Measurements from ENCODE around the gene ARHGAP28. TPM values are rescaled to one million over a fixed set of nuclear protein-coding genes. Genes with fewer than 3 reads are reported as not detected.

Gene ARHGAP28
- total RNA-seq, 1 experiment from 2014 or later, result 1.9 TPM

GRCh38 chr18:6763524-6763923 is 34.0 kb downstream of the ARHGAP28 start:
- Histone ChIP-seq H3K9me3 (replicated peaks) (no peaks in the 10 kb centered on the region), H3K4me1 (replicated peaks) (no peaks in the 10 kb centered on the region), H3K27ac (no peak overlapping the region), H3K36me3 (no peaks in the 10 kb centered on the region), H3K27me3 (replicated peaks) (no peaks in the 10 kb centered on the region), H3K4me3 (no peak overlapping the region)
- DNase-seq (ENCODE audit: low read depth in 1 of 2, low spot score in 2 of 2), result no peak

- Histone ChIP-seq H3K9me3 (replicated peaks) (no peaks in the 10 kb centered on the region), H3K27ac (no peak overlapping the region), H3K4me3 (no peak overlapping the region), H3K4me1 (replicated peaks) (no peaks in the 10 kb centered on the region), H3K36me3 (no peaks in the 10 kb centered on the region), H3K27me3 (replicated peaks) (no peaks in the 10 kb centered on the region)
- DNase-seq (ENCODE audit: low read depth in 1 of 2, low spot score in 2 of 2), result no peak
These were observed 34.9 kb downstream of the ARHGAP28 start for GRCh38 chr18:6764382-6764781.

- DNase-seq (ENCODE audit: low read depth in 1 of 2, low spot score in 2 of 2), result no peak
- no peak overlapping the region for H3K27ac ChIP-seq
- H3K4me1 ChIP-seq (replicated peaks), result 0 out of 2 replicates have a peak, but pooled peaks cover 3% of the 10 kb centered on the region
- H3K4me3 ChIP-seq, result no peak overlapping the region
- no peaks in the 10 kb centered on the region for H3K36me3 ChIP-seq
- no peaks in the 10 kb centered on the region for H3K27me3 ChIP-seq (replicated peaks)
- no peaks in the 10 kb centered on the region for H3K9me3 ChIP-seq (replicated peaks)
These were observed 44.3 kb downstream of the ARHGAP28 start for GRCh38 chr18:6773777-6774176.

DNA sequence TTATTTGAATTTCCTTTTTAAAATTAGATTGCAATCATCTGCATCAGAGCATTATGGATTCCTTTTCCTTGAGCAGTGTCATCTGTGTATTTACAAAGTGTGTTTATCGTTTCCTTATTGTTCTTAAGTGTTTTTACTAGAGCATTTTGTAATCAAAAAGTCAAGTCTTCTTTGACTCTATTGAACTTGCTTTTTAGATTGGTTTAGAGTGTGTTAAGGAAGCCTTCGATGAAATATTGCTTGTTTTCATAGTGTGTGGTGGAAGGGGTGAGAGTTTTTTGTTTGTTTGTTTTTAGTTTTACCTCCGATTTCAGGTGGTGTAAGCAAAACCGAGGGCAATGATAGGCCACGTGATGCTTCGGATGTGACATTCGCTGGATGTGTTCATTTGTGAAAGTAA is 45.7 kb downstream of the ARHGAP28 start:
- H3K4me1 ChIP-seq (replicated peaks), result 0 out of 2 replicates have a peak, but pooled peaks cover 3% of the 10 kb centered on the region
- H3K4me3 ChIP-seq, result no peak overlapping the region
- no peaks in the 10 kb centered on the region for H3K9me3 ChIP-seq (replicated peaks)
- DNase-seq (ENCODE audit: low read depth in 1 of 2, low spot score in 2 of 2), result no peak
- H3K27me3 ChIP-seq (replicated peaks), result no peaks in the 10 kb centered on the region
- H3K36me3 ChIP-seq, result no peaks in the 10 kb centered on the region
- H3K27ac ChIP-seq, result no peak overlapping the region

- no peak overlapping the region for H3K27ac ChIP-seq
These were observed 46.2 kb downstream of the ARHGAP28 start for GRCh38 chr18:6775702-6776101.

DNA sequence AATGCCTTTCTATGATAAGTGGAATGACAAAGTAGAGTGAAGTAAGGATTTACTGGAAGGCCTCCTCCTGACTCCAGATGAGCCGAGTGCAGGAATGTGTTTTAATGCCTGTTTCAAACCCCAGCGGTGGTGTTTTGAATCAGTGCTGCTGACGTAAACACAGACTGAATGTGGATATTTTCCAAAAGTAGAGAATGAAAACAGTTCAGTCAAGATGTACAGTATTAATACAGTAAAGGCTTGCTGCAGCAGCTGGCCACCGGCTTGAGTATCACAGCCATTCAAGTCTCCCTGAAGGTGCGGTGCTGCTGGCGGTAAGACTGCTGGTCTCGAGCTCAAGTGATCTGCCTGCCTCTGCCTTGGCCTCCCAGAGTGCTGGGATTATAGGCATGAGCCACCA is 46.7 kb downstream of the ARHGAP28 start:
- H3K27me3 ChIP-seq (replicated peaks), result no peaks in the 10 kb centered on the region
- no peaks in the 10 kb centered on the region for H3K9me3 ChIP-seq (replicated peaks)
- no peaks in the 10 kb centered on the region for H3K36me3 ChIP-seq
- no peak overlapping the region for H3K27ac ChIP-seq
- H3K4me1 ChIP-seq (replicated peaks), result 0 out of 2 replicates have a peak, but pooled peaks cover 3% of the 10 kb centered on the region
- no peak overlapping the region for H3K4me3 ChIP-seq
- no peak for DNase-seq (ENCODE audit: low read depth in 1 of 2, low spot score in 2 of 2)

More at GRCh38 chr18:6775702-6776101, 46.2 kb downstream of the ARHGAP28 start:
- Histone ChIP-seq H3K9me3 (replicated peaks) (no peaks in the 10 kb centered on the region), H3K36me3 (no peaks in the 10 kb centered on the region), H3K27me3 (replicated peaks) (no peaks in the 10 kb centered on the region), H3K4me3 (no peak overlapping the region), H3K4me1 (replicated peaks) (0 out of 2 replicates have a peak, but pooled peaks cover 3% of the 10 kb centered on the region)
- DNase-seq (ENCODE audit: low read depth in 1 of 2, low spot score in 2 of 2), result no peak

- Histone ChIP-seq H3K27me3 (replicated peaks) (no peaks in the 10 kb centered on the region), H3K27ac (no peak overlapping the region), H3K9me3 (replicated peaks) (no peaks in the 10 kb centered on the region)
These were observed 48.0 kb downstream of the ARHGAP28 start for GRCh38 chr18:6777509-6777908.

GRCh38 chr18:6778459-6779247 is 49.1 kb downstream of the ARHGAP28 start:
- Histone ChIP-seq H3K27ac (no peak overlapping the region), H3K4me1 (replicated peaks) (0 out of 2 replicates have a peak, but pooled peaks cover 3% of the 10 kb centered on the region), H3K27me3 (replicated peaks) (no peaks in the 10 kb centered on the region), H3K9me3 (replicated peaks) (no peaks in the 10 kb centered on the region), H3K4me3 (no peak overlapping the region), H3K36me3 (no peaks in the 10 kb centered on the region)
- no peak for DNase-seq (ENCODE audit: low read depth in 1 of 2, low spot score in 2 of 2)

More at GRCh38 chr18:6777509-6777908, 48.0 kb downstream of the ARHGAP28 start:
- no peaks in the 10 kb centered on the region for H3K36me3 ChIP-seq
- H3K4me3 ChIP-seq, result no peak overlapping the region
- 0 out of 2 replicates have a peak, but pooled peaks cover 3% of the 10 kb centered on the region for H3K4me1 ChIP-seq (replicated peaks)
- DNase-seq (ENCODE audit: low read depth in 1 of 2, low spot score in 2 of 2), result no peak

GRCh38 chr18:6781142-6781714 is 51.7 kb downstream of the ARHGAP28 start:
- no peak overlapping the region for H3K4me3 ChIP-seq
- no peaks in the 10 kb centered on the region for H3K9me3 ChIP-seq (replicated peaks)
- H3K36me3 ChIP-seq, result no peaks in the 10 kb centered on the region
- no peaks in the 10 kb centered on the region for H3K4me1 ChIP-seq (replicated peaks)
- no peak for DNase-seq (ENCODE audit: low read depth in 1 of 2, low spot score in 2 of 2)
- no peak overlapping the region for H3K27ac ChIP-seq
- H3K27me3 ChIP-seq (replicated peaks), result no peaks in the 10 kb centered on the region

GRCh38 chr18:6781796-6782195 is 52.3 kb downstream of the ARHGAP28 start:
- H3K36me3 ChIP-seq, result no peaks in the 10 kb centered on the region
- no peaks in the 10 kb centered on the region for H3K4me1 ChIP-seq (replicated peaks)
- no peak overlapping the region for H3K4me3 ChIP-seq
- DNase-seq (ENCODE audit: low read depth in 1 of 2, low spot score in 2 of 2), result no peak
- H3K27ac ChIP-seq, result no peak overlapping the region
- H3K9me3 ChIP-seq (replicated peaks), result no peaks in the 10 kb centered on the region
- no peaks in the 10 kb centered on the region for H3K27me3 ChIP-seq (replicated peaks)

DNA sequence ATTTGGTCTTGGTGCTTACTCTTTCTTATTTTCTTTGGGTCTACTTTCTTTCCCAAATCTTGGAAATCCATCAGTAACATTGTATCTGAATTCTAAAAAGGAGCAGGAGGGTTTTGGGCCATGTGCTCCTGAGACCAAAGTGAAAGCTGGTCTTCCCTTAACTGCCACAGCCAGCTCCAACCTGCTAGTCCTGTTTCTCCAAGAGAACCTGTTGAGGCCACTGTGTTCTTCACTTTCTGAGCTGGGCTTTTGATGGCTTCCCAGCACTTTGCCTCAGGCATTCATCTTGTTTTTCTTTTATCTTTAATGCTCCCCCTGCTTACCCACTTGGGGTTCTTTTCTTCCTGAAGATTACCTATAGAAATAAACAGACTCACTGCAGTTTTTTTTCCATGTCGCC is 53.3 kb downstream of the ARHGAP28 start:
- no peak overlapping the region for H3K27ac ChIP-seq
- H3K27me3 ChIP-seq (replicated peaks), result no peaks in the 10 kb centered on the region
- no peaks in the 10 kb centered on the region for H3K4me1 ChIP-seq (replicated peaks)
- DNase-seq (ENCODE audit: low read depth in 1 of 2, low spot score in 2 of 2), result no peak
- H3K4me3 ChIP-seq, result no peak overlapping the region
- H3K9me3 ChIP-seq (replicated peaks), result no peaks in the 10 kb centered on the region
- H3K36me3 ChIP-seq, result no peaks in the 10 kb centered on the region

DNA sequence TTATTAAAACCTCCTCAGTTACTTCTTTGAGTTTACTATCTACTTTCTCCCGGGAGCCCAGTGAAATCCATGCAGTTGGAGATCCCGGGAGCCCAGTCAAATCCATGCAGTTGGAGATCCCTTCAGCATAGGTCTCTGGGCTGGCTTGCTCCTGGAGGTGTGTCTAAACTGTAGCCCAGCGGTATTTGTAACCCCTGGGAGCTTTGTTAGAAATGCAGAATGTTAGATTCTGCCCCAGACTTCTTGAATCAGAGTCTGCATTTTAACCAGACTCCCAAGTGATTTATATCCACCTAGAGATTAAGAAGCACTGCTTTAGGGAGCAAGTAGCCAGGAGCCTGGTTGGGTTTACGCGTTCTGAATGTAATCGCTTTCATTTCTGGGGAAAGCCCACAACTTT is 54.5 kb downstream of the ARHGAP28 start:
- H3K36me3 ChIP-seq, result no peaks in the 10 kb centered on the region
- no peaks in the 10 kb centered on the region for H3K9me3 ChIP-seq (replicated peaks)
- no peaks in the 10 kb centered on the region for H3K27me3 ChIP-seq (replicated peaks)
- no peak overlapping the region for H3K27ac ChIP-seq
- no peak for DNase-seq (ENCODE audit: low read depth in 1 of 2, low spot score in 2 of 2)
- H3K4me3 ChIP-seq, result no peak overlapping the region
- H3K4me1 ChIP-seq (replicated peaks), result no peaks in the 10 kb centered on the region

GRCh38 chr18:6785001-6785400 is 55.5 kb downstream of the ARHGAP28 start:
- Histone ChIP-seq H3K4me3 (no peak overlapping the region), H3K4me1 (replicated peaks) (no peaks in the 10 kb centered on the region), H3K36me3 (no peaks in the 10 kb centered on the region), H3K9me3 (replicated peaks) (no peaks in the 10 kb centered on the region), H3K27ac (no peak overlapping the region), H3K27me3 (replicated peaks) (no peaks in the 10 kb centered on the region)
- DNase-seq (ENCODE audit: low read depth in 1 of 2, low spot score in 2 of 2), result no peak

- H3K4me1 ChIP-seq (replicated peaks), result no peaks in the 10 kb centered on the region
- no peak for DNase-seq (ENCODE audit: low read depth in 1 of 2, low spot score in 2 of 2)
- no peak overlapping the region for H3K27ac ChIP-seq
- H3K9me3 ChIP-seq (replicated peaks), result no peaks in the 10 kb centered on the region
- H3K4me3 ChIP-seq, result no peak overlapping the region
- no peaks in the 10 kb centered on the region for H3K27me3 ChIP-seq (replicated peaks)
- no peaks in the 10 kb centered on the region for H3K36me3 ChIP-seq
These were observed 55.9 kb downstream of the ARHGAP28 start for GRCh38 chr18:6785411-6785810.
